Stimulated activated naive B cell treated with anti-CD40 and anti-IgM and Interleukin-4, amounts not matched to agents 10 μg/mL and 1 μg/mL and 100 μg/mL, for 72 hours (primary cell): Measurements from ENCODE around the gene EPB41L4B.
"Not testable (repeated sequence)": the region's sequence is repeated elsewhere in the genome, so short reads cannot be mapped to it uniquely, and the experiment has no call there.

Experiments used
- ATAC-seq, 2 donors: fragments of 150-1000 bp; cut with Tn5 transposase; replicated peaks; 2 replicates each; pipeline ENCODE4 v1.10.0; 2021; ENCODE audit warnings: moderate library complexity in 1 of 2
- DNase-seq: peaks from one replicate; pipeline ENCODE4 v3.0.0; 2021
- H3K27ac Mint-ChIP-seq: one replicate; pipeline ENCODE4 v1.8.0; 2022; ENCODE audit warnings: mild to moderate bottlenecking, mixed read lengths
- H3K27me3 Mint-ChIP-seq, 2 donors: one replicate each; pipeline ENCODE4 v1.8.0; 2022; ENCODE audit warnings: mixed read lengths in 2 of 2
- H3K36me3 Mint-ChIP-seq, 2 donors: one replicate each; pipeline ENCODE4 v1.8.0; 2022; ENCODE audit warnings: mixed read lengths in 2 of 2, mild to moderate bottlenecking in 1 of 2
- H3K4me1 Mint-ChIP-seq, 2 donors: one replicate each; pipeline ENCODE4 v1.8.0; 2022; ENCODE audit warnings: mixed read lengths in 2 of 2, mild to moderate bottlenecking in 1 of 2
- H3K4me3 Mint-ChIP-seq, 2 donors: one replicate each; pipeline ENCODE4 v1.8.0; 2022; ENCODE audit warnings: mild to moderate bottlenecking in 2 of 2, mixed read lengths in 2 of 2, moderate library complexity in 1 of 2
- H3K9me3 Mint-ChIP-seq, 2 donors: one replicate each; pipeline ENCODE4 v1.8.0; 2022; ENCODE audit warnings: mixed read lengths in 2 of 2, mild to moderate bottlenecking in 1 of 2

The EPB41L4B gene

DNA sequence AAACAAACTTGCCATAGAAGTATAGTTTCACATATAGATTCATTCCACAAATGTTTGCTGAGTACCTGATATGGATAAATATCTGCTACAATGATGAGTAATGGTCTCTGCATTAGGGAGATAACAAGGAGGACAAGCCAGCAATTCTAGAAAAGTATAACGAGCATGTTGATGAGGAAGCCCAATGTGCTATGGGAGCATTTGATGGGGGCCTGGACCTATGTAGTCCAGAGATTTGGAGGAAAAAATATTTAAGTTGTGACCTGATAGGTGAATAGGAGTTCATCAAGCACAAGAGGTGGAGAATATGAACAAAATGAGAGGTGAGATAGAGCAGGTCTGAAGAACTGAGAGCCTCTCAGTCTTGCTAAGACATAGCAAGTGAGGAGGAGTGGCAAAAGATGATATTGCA lies 186.7 kb downstream of the EPB41L4B start:
- no peak overlapping the region for H3K4me3 Mint-ChIP-seq
- ATAC-seq, result no peak
- H3K27me3 Mint-ChIP-seq, result peaks cover 0 to 5% of the 10 kb centered on the region in 2 donors
- H3K27ac Mint-ChIP-seq, result no peak overlapping the region
- H3K4me1 Mint-ChIP-seq, result no peaks in the 10 kb centered on the region
- no peaks in the 10 kb centered on the region for H3K9me3 Mint-ChIP-seq
- no peaks in the 10 kb centered on the region for H3K36me3 Mint-ChIP-seq
- DNase-seq, result no peak

- Mint-ChIP-seq H3K4me1 (no peaks in the 10 kb centered on the region), H3K27me3 (peaks cover 0 to 5% of the 10 kb centered on the region in 2 donors), H3K27ac (no peak overlapping the region), H3K9me3 (no peaks in the 10 kb centered on the region), H3K4me3 (no peak overlapping the region), H3K36me3 (no peaks in the 10 kb centered on the region)
- DNase-seq (no peak), ATAC-seq (no peak)
These were observed 187.3 kb downstream of the EPB41L4B start for GRCh38 chr9:109133533-109133932.

- Mint-ChIP-seq H3K4me1 (no peaks in the 10 kb centered on the region), H3K27ac (no peak overlapping the region)
- ATAC-seq, result no peak
These were observed 188.3 kb downstream of the EPB41L4B start for GRCh38 chr9:109132567-109133021.

GRCh38 chr9:109129470-109130197 lies 191.2 kb downstream of the EPB41L4B start:
- Mint-ChIP-seq H3K27ac (no peak overlapping the region), H3K4me1 (no peaks in the 10 kb centered on the region), H3K9me3 (no peaks in the 10 kb centered on the region), H3K36me3 (no peaks in the 10 kb centered on the region), H3K4me3 (no peak overlapping the region), H3K27me3 (no peaks in the 10 kb centered on the region)
- ATAC-seq (no peak), DNase-seq (no peak)

More at GRCh38 chr9:109132567-109133021, 188.3 kb downstream of the EPB41L4B start:
- no peak for DNase-seq
- no peaks in the 10 kb centered on the region for H3K36me3 Mint-ChIP-seq
- H3K4me3 Mint-ChIP-seq, result no peak overlapping the region
- no peaks in the 10 kb centered on the region for H3K9me3 Mint-ChIP-seq
- no peaks in the 10 kb centered on the region for H3K27me3 Mint-ChIP-seq

DNA sequence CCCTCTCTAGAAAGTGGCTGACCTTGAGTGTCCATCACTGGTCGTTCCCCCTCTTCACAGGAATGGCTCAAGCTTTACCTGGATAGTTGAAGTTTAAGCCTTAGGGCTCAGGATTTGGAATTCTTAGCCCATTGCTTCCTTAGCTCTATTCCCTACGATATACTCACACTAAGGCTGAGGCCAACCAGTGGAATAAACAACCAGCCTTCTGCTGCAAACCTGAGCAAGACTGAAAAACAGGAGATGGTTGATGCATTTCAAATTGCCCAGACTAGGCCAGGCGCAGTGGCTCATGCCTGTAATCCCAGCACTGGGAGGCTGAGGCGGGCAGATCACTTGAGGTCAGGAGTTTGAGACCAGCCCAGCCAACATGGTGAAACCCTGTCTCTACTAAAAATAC lies 194.2 kb downstream of the EPB41L4B start:
- not testable (repeated sequence) for H3K36me3 Mint-ChIP-seq, H3K4me1 Mint-ChIP-seq, DNase-seq, ATAC-seq, H3K9me3 Mint-ChIP-seq, H3K4me3 Mint-ChIP-seq, H3K27me3 Mint-ChIP-seq, H3K27ac Mint-ChIP-seq

DNA sequence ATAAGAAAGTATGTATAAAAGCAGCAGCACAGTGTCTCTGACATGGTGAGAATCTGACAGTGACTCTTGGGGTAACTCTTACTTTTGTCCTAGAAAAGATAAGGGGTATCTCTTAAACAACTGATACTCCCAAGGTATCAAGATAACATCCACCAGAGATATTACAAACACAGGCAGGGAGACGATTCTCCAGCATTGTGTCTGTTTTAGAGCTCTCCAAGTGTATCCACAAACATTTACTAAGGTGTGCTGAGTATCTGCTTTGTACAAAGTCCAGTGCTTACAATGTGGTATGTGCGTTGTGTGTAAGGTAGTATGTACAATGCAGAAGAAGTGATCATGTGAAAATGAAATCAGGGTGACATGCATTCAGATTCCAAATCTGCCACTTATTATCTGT lies 196.7 kb downstream of the EPB41L4B start:
- ATAC-seq, result no peak
- Mint-ChIP-seq H3K27ac (no peak overlapping the region), H3K36me3 (no peaks in the 10 kb centered on the region), H3K9me3 (no peaks in the 10 kb centered on the region), H3K4me1 (no peaks in the 10 kb centered on the region), H3K27me3 (no peaks in the 10 kb centered on the region), H3K4me3 (no peak overlapping the region)
- DNase-seq, result no peak

DNA sequence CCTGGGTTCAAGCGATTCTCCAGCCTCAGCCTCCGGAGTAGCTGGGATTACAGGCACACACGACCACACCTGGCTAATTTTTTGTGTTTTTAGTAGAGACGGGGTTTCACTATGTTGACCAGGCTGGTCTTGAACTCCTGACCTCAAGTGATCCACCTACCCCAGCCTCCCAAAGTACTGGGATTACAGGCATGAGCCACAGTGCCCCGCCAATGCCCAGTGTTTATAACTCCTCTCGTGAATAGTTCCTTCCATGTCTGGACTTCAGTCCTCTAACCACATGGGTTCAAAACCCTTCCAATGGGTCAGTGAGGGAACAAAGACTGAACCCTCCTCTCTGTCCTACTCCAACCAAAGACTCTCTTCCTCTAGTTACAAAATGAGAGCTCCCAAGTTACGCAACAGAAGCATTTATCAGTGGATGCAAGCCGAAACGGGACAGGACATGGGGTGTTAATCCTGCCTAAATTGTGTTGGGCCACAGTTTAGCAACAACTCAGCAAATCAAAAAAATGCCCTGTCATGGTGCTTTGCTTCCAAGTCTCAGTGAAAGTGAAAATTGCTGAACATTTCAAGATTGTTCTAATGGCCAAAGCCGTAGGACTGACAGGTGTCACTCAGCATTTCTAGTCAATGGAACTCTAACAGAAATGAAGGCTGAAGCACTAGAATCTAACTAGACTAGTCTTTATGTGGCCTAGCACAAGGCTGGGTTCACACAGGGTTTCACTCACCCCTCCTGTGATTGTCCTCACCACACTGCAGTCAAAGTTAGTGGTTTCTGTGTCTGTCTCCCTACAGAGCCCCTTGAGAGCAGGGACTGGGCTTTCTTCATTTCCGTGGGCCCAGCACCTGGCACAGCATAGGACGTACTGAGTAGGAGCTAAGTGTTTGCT lies 197.9 kb downstream of the EPB41L4B start:
- Mint-ChIP-seq H3K4me3 (no peak overlapping the region), H3K36me3 (no peaks in the 10 kb centered on the region), H3K4me1 (peaks cover 6 to 11% of the 10 kb centered on the region in 2 donors), H3K9me3 (no peaks in the 10 kb centered on the region), H3K27me3 (no peaks in the 10 kb centered on the region), H3K27ac (no peak overlapping the region)
- ATAC-seq (no peak), DNase-seq (no peak)
